Endothelial cell of umbilical vein (primary cell): ENCODE results near the gene CNTNAP2.

Source experiments
- CTCF ChIP-seq, 2 donors: IDR thresholded peaks; 1 replicate in 1 of 2; 2 replicates in 1 of 2; pipeline ENCODE4 v1.5.1; 2011; ENCODE audit warnings: low read length in 2 of 2, mild to moderate bottlenecking in 2 of 2, moderate library complexity in 2 of 2, control low read depth in 1 of 2, inconsistent platforms in 1 of 2, low read depth in 1 of 2; ENCODE audit not compliant: insufficient read depth in 1 of 2; ENCODE audit errors: extremely low read depth in 1 of 2
- EZH2 ChIP-seq: IDR thresholded peaks from 2 replicates; pipeline ENCODE4 v1.6.1; 2012; ENCODE audit warnings: borderline replicate concordance, low read depth, mild to moderate bottlenecking, moderate library complexity, low read length, inconsistent platforms; ENCODE audit not compliant: severe bottlenecking
- POLR2A ChIP-seq: IDR thresholded peaks from 2 replicates; pipeline ENCODE4 v1.6.1; 2012; ENCODE audit warnings: low read depth, mild to moderate bottlenecking, control low read depth, low read length
- POLR2AphosphoS5 ChIP-seq: IDR thresholded peaks from 2 replicates; pipeline ENCODE4 v1.6.1; 2012; ENCODE audit warnings: low read depth, mild to moderate bottlenecking, control low read depth, low read length, moderate library complexity; ENCODE audit not compliant: insufficient read depth

DNA sequence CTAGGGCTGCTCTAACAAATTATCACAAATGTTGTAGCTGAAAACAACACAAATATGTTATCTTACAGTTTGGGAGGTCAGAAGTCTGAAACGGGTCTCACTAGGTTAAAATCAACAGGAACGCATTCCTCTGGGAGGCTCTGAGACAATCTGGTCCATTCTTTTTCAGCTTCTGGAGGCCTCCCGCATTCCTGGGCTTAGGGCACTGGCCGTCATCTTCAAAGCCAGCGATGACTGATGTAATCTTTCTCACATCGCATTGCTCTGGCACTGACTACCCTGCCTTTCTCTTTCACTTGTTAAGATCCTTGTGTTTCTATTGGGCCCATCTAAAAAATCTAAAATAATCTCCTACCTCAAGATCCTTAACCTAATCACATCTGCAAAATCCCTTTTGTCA lies 1402.5 kb downstream of the CNTNAP2 start:
- TF ChIP-seq EZH2: no peak
- no peak for TF ChIP-seq CTCF (IDR thresholded peaks at IDR 0.05; ENCODE audit: extremely low read depth in 1 of 2, insufficient read depth in 1 of 2, low read depth in 1 of 2, low read length in 2 of 2)
- no peak for TF ChIP-seq POLR2A
- no peak for TF ChIP-seq POLR2AphosphoS5
